Right lobe of liver (tissue), 6 donors: ENCODE measurements around the gene SLC4A9. TPM values are rescaled to one million over a fixed set of nuclear protein-coding genes. Genes with fewer than 3 reads are reported as not detected.
A peak's percentile ranks its signal among the peaks of the same experiment; 100 is the strongest.

Experiments
- ATAC-seq, 4 donors: fragments of 200-7000 bp; cut with Tn5 transposase; one replicate each; pipeline ENCODE4 v1.9.1; 2020; ENCODE audit warnings: mild to moderate bottlenecking in 4 of 4, moderate library complexity in 4 of 4
- DNase-seq, 3 donors: peaks; one replicate each; pipeline ENCODE4 v3.0.0-alpha.2; 2020
- H3K27ac ChIP-seq, 3 donors: fragments of 200-600 bp; one replicate each; pipeline ENCODE4 v1.8.0; 2022
- H3K27me3 ChIP-seq, 2 donors: fragments of 200-600 bp; one replicate each; pipeline ENCODE4 v1.8.0; 2022
- H3K36me3 ChIP-seq, 4 donors: fragments of 200-600 bp; sonication (generic) in 1 of 4; one replicate each; pipeline versions ENCODE4 v1.5.1 to v1.8.0; 2017 to 2022; ENCODE audit warnings: control low read depth in 1 of 4
- H3K4me1 ChIP-seq, 4 donors: fragments of 200-600 bp; sonication (generic) in 1 of 4; one replicate each; pipeline versions ENCODE4 v1.5.1 to v1.8.0; 2017 to 2022; ENCODE audit warnings: control low read depth in 1 of 4
- H3K4me3 ChIP-seq, 3 donors: fragments of 200-600 bp; one replicate each; pipeline ENCODE4 v1.8.0; 2022
- H3K9me3 ChIP-seq, 4 donors: fragments of 200-600 bp; sonication (generic) in 1 of 4; one replicate each; pipeline versions ENCODE4 v1.5.1 to v1.8.0; 2017 to 2022; ENCODE audit warnings: control low read depth in 1 of 4
- POLR2A ChIP-seq: fragments of 450-650 bp; IDR thresholded peaks from one replicate; pipeline ENCODE4 v1.6.1; 2017; ENCODE audit warnings: antibody characterized with exemption, mild to moderate bottlenecking
- WGBS: methylation state at CpG from one replicate; pipeline ENCODE4 v1.1.6; 2018; ENCODE audit warnings: low coverage, low lambda C conversion rate; ENCODE audit not compliant: insufficient coverage; ENCODE audit errors: missing lambda C conversion rate; 5-methylcytosine and 5-hydroxymethylcytosine counted together
- intact Hi-C, 2 donors: fragments of 100-400 bp; cut with DNase I; formaldehyde crosslinking; loops; one replicate each; pipeline versions ENCODE4 v1.11.2 to v1.14.1; 2022
- total RNA-seq, 6 experiments: library from RNA; depleted of rRNA in 2 of 6; stranded (reverse); fragments of >200 nt in 2 of 6; fragmentation: NEBNext Ultra II Directional in 3 of 6; extraction: Animal tissue kit (Norgen Biotek cat#: 25700) in 3 of 6; gene quantifications; one replicate each; pipeline versions ENCODE4 v1.1.0 to v1.2.4, GENCODE V29; 2016 to 2023
- TF ChIP-seq, protein P1 (sequence below), 4 donors: fragments of 200-600 bp in 3 of 4; fragments of 450-650 bp in 1 of 4; IDR thresholded peaks; one replicate each; pipeline versions ENCODE4 v1.5.1 to v1.8.0; 2016 to 2022; ENCODE audit warnings: antibody characterized with exemption in 4 of 4, mild to moderate bottlenecking in 2 of 4
- donor health status: DM: no; HTN: yes; CAD: no.
- donor health status: DM: no; HTN: no; CAD: no.
- donor health status: DM: no; HTN: no; CAD: no.
- donor health status: DM: no; HTN: yes; CAD: no.
- donor health status: DM: no; HTN: yes; CAD: no.

The SLC4A9 gene
- total RNA-seq, 6 experiments from 2014 or later: not detected

GRCh38 chr5:140325486-140325885, 34.5 kb upstream of the SLC4A9 start:
- H3K4me3 ChIP-seq: no peak overlapping the region
- no peaks in the 10 kb centered on the region for H3K9me3 ChIP-seq
- no peaks in the 10 kb centered on the region for H3K36me3 ChIP-seq
- no peaks in the 10 kb centered on the region for H3K27me3 ChIP-seq
- no peak for TF ChIP-seq POLR2A
- TF ChIP-seq, protein P1, sequence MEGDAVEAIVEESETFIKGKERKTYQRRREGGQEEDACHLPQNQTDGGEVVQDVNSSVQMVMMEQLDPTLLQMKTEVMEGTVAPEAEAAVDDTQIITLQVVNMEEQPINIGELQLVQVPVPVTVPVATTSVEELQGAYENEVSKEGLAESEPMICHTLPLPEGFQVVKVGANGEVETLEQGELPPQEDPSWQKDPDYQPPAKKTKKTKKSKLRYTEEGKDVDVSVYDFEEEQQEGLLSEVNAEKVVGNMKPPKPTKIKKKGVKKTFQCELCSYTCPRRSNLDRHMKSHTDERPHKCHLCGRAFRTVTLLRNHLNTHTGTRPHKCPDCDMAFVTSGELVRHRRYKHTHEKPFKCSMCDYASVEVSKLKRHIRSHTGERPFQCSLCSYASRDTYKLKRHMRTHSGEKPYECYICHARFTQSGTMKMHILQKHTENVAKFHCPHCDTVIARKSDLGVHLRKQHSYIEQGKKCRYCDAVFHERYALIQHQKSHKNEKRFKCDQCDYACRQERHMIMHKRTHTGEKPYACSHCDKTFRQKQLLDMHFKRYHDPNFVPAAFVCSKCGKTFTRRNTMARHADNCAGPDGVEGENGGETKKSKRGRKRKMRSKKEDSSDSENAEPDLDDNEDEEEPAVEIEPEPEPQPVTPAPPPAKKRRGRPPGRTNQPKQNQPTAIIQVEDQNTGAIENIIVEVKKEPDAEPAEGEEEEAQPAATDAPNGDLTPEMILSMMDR (IDR thresholded peaks at IDR 0.05): no peak
- H3K27ac ChIP-seq: no peak overlapping the region
- H3K4me1 ChIP-seq: peaks cover 0 to 7% (median 0%) of the 10 kb centered on the region in 4 donors
- ATAC-seq: no peak
- WGBS: 70% methylated on average over 3 of the region's 3 CpGs
- intact Hi-C loops: no loop called here
- DNase-seq: no peak

- WGBS: 71% methylated on average over 2 of the region's 2 CpGs
- DNase-seq (no peak), ATAC-seq (no peak)
- no peak overlapping the region for H3K27ac ChIP-seq
- H3K9me3 ChIP-seq: no peaks in the 10 kb centered on the region
- H3K27me3 ChIP-seq: no peaks in the 10 kb centered on the region
- TF ChIP-seq, protein P1 (IDR thresholded peaks at IDR 0.05): no peak
- TF ChIP-seq POLR2A: no peak
- H3K4me1 ChIP-seq: peaks cover 0 to 9% (median 0%) of the 10 kb centered on the region in 4 donors
- no peak overlapping the region for H3K4me3 ChIP-seq
- H3K36me3 ChIP-seq: no peaks in the 10 kb centered on the region
- intact Hi-C loops: no loop called here
Measured at GRCh38 chr5:140327589-140327988, 32.4 kb upstream of the SLC4A9 start.

DNA sequence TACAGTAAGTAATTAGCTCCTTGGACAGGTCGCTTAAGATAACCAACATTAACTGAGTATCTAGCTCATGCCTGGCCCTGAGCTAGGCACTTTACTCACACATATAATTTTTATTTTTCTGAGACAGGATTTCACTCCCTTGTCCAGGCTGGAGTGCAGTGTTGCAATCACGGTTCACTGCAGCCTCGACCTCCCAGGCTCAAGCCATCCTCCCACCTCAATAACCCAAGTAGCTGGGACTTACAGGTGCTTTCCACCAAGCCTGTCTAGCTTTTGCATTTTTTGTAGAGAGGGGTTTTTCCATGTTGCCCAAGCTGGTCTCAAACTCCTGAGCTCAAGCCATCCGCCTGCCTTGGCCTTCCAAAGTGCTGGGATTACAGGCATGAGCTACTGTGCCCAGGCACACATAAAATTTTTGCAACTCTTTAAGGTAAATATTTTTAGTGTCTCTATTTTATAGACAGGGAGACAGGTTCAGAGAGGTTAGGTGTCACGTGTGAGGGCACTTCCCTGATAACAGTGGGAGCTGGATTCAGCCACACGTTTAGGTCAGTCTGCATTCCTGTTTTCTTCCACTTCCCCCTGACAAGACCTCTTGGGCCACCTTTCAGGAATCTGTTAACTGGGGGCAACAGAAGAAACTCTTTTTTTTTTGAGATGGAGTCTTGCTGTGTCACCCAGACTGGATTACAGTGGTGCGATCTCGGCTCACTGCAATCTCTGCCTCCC, 31.8 kb upstream of the SLC4A9 start:
- DNase-seq (no peak), ATAC-seq (no peak)
- no peak overlapping the region for H3K27ac ChIP-seq
- peaks cover 0 to 12% (median 0%) of the 10 kb centered on the region in 4 donors for H3K4me1 ChIP-seq
- TF ChIP-seq POLR2A: no peak
- TF ChIP-seq, protein P1 (IDR thresholded peaks at IDR 0.05): no peak
- intact Hi-C loops: no loop called here
- H3K27me3 ChIP-seq: no peaks in the 10 kb centered on the region
- no peaks in the 10 kb centered on the region for H3K9me3 ChIP-seq
- no peaks in the 10 kb centered on the region for H3K36me3 ChIP-seq
- WGBS: 70% methylated on average over 8 of the region's 8 CpGs
- H3K4me3 ChIP-seq: no peak overlapping the region

GRCh38 chr5:140329739-140330481, 30.1 kb upstream of the SLC4A9 start:
- DNase-seq: no peak
- peaks cover 0 to 10% (median 0%) of the 10 kb centered on the region in 4 donors for H3K4me1 ChIP-seq
- H3K4me3 ChIP-seq: no peak overlapping the region
- intact Hi-C loops: no loop called here
- H3K27ac ChIP-seq: no peak overlapping the region
- no peaks in the 10 kb centered on the region for H3K9me3 ChIP-seq
- 33% methylated on average over 2 of the region's 5 CpGs for WGBS
- H3K36me3 ChIP-seq: no peaks in the 10 kb centered on the region
- no peaks in the 10 kb centered on the region for H3K27me3 ChIP-seq
- ATAC-seq: peak; percentile 26 to 55 (median 42)
- TF ChIP-seq, protein P1 (IDR thresholded peaks at IDR 0.05): no peak
- no peak for TF ChIP-seq POLR2A
